GM21737 (cell line): ENCODE data around the gene TRAPPC2L.

Experiments
- ATAC-seq: cut with Tn5 transposase; IDR thresholded peaks from one replicate; pipeline ENCODE4 v1.9.1; 2021; ENCODE audit warnings: mild to moderate bottlenecking, moderate library complexity; ENCODE audit not compliant: unreplicated experiment

The TRAPPC2L gene

GRCh38 chr16:88856828-88857727 lies at the start of gene TRAPPC2L, which contains the start of gene GALNS:
TRAPPC2L (plus strand) TSS chr16:88857127; CDS start chr16:88857151, 24 bp downstream.
GALNS (minus strand) TSS chr16:88856947; CDS start chr16:88856877, 70 bp downstream.
- peak; percentile 64 for ATAC-seq

- ATAC-seq, result no peak
Observed at GRCh38 chr16:88807142-88807625, 49.7 kb upstream of the TRAPPC2L start.

GRCh38 chr16:88807626-88808453 lies 49.1 kb upstream of the TRAPPC2L start:
- ATAC-seq, result no peak

- ATAC-seq, result no peak
Observed at GRCh38 chr16:88809068-88809675, 47.8 kb upstream of the TRAPPC2L start.

- ATAC-seq, result no peak
Observed at GRCh38 chr16:88809676-88810165, 47.2 kb upstream of the TRAPPC2L start.

- no peak for ATAC-seq
Observed at GRCh38 chr16:88810166-88810911, 46.6 kb upstream of the TRAPPC2L start.

GRCh38 chr16:88810912-88811768 lies 45.8 kb upstream of the TRAPPC2L start:
- peak; percentile 40 for ATAC-seq

GRCh38 chr16:88811769-88812512 lies 45.0 kb upstream of the TRAPPC2L start, which contains the start of gene APRT:
APRT (minus strand) TSS chr16:88811928; CDS start chr16:88811899, 29 bp downstream.
- ATAC-seq, result peak; percentile 65

- no peak for ATAC-seq
Observed at GRCh38 chr16:88812513-88813268, 44.2 kb upstream of the TRAPPC2L start.

- no peak for ATAC-seq
Observed at GRCh38 chr16:88813269-88814143, 43.4 kb upstream of the TRAPPC2L start.

- no peak for ATAC-seq
Observed at GRCh38 chr16:88814144-88814502, 42.8 kb upstream of the TRAPPC2L start.

- ATAC-seq, result no peak
Observed at GRCh38 chr16:88815227-88815626, 41.7 kb upstream of the TRAPPC2L start.

GRCh38 chr16:88815901-88816589 lies 40.9 kb upstream of the TRAPPC2L start:
- no peak for ATAC-seq

- no peak for ATAC-seq
Observed at GRCh38 chr16:88816736-88817535, 40.0 kb upstream of the TRAPPC2L start.
